PC-3 (cell line): ENCODE data around the gene LIPJ. TPM values are rescaled to one million over a fixed set of nuclear protein-coding genes. Genes with fewer than 3 reads are reported as not detected.

ENCODE experiments used
- ATAC-seq: fragments of 200-7000 bp; cut with Tn5 transposase; 2 replicates; pipeline ENCODE4 v1.9.1; 2020; ENCODE audit warnings: mild to moderate bottlenecking, moderate library complexity
- BruUV-seq: library from RNA; stranded (reverse); fragments of 400-500 nt; replicated peaks from 2 replicates; lab custom pipeline; 2021; lab: Mats Ljungman, UMichigan
- CTCF ChIA-PET: fragments of 300-600 bp; sonication (Branson Sonifier 250); formaldehyde crosslinking; loops from one replicate; lab custom pipeline; 2022; ENCODE audit warnings: antibody characterized with exemption; lab: Charles Lee
- POLR2A ChIA-PET: fragments of 300-600 bp; sonication (Branson Sonifier 250); formaldehyde crosslinking; loops from one replicate; lab custom pipeline; 2022; ENCODE audit warnings: antibody characterized with exemption; ENCODE audit not compliant: unreplicated experiment; lab: Charles Lee
- DNase-seq: peaks from one replicate; pipeline ENCODE4 v3.0.0-alpha.2; 2015
- H2AFZ ChIP-seq: fragments of 300-600 bp; sonication (generic); 2 replicates; pipeline ENCODE4 v1.6.0; 2016; ENCODE audit warnings: antibody characterized with exemption, low read length
- H3F3A ChIP-seq: fragments of 300-600 bp; sonication (generic); one replicate; pipeline ENCODE4 v1.6.0; 2017; ENCODE audit warnings: antibody characterized with exemption, low read length, control low read depth, mild to moderate bottlenecking; ENCODE audit not compliant: unreplicated experiment
- H3K27ac ChIP-seq: fragments of 300-600 bp; sonication (generic); 2 replicates; pipeline ENCODE4 v1.5.1; 2016; ENCODE audit warnings: mild to moderate bottlenecking, low read length
- H3K27me3 ChIP-seq: fragments of 300-600 bp; sonication (generic); 2 replicates; pipeline ENCODE4 v1.6.1; 2016; ENCODE audit warnings: low read length, mixed read lengths
- H3K36me3 ChIP-seq: fragments of 300-600 bp; sonication (generic); 2 replicates; pipeline ENCODE4 v1.6.1; 2016; ENCODE audit warnings: low read depth, mixed run types, low read length, mixed read lengths
- H3K4me1 ChIP-seq: fragments of 300-600 bp; sonication (generic); 2 replicates; pipeline ENCODE4 v1.5.1; 2016; ENCODE audit warnings: low read length; ENCODE audit not compliant: insufficient read depth
- H3K4me2 ChIP-seq: fragments of 300-600 bp; sonication (generic); 2 replicates; pipeline ENCODE4 v1.6.0; 2016; ENCODE audit warnings: low read length
- H3K4me3 ChIP-seq: fragments of 300-600 bp; sonication (generic); 2 replicates; pipeline ENCODE4 v1.5.1; 2016; ENCODE audit warnings: mild to moderate bottlenecking, low read length, mixed read lengths
- H3K79me2 ChIP-seq: fragments of 300-600 bp; sonication (generic); 2 replicates; pipeline ENCODE4 v1.6.1; 2017; ENCODE audit warnings: low read length, mixed read lengths
- H3K9ac ChIP-seq: fragments of 300-600 bp; sonication (generic); 2 replicates; pipeline ENCODE4 v1.6.0; 2016; ENCODE audit warnings: mild to moderate bottlenecking, low read length
- H3K9me2 ChIP-seq: fragments of 300-600 bp; sonication (generic); replicated peaks from 2 replicates; pipeline ENCODE4 v1.6.1; 2016; ENCODE audit warnings: mixed run types, low read length, mixed read lengths
- H3K9me3 ChIP-seq: fragments of 300-600 bp; sonication (generic); 2 replicates; pipeline ENCODE4 v1.6.1; 2016; ENCODE audit warnings: low read length, mixed read lengths
- H4K20me1 ChIP-seq: fragments of 300-600 bp; sonication (generic); 2 replicates; pipeline ENCODE4 v1.6.1; 2016; ENCODE audit warnings: low read length, mixed read lengths
- CTCF ChIP-seq: fragments of 300-600 bp; sonication (generic); conservative IDR thresholded peaks from 2 replicates; pipeline ENCODE4 v1.5.1; 2017; ENCODE audit warnings: antibody characterized with exemption, low read depth, mild to moderate bottlenecking, low read length
- EZH2 ChIP-seq: fragments of 300-600 bp; sonication (generic); IDR thresholded peaks from one replicate; pipeline ENCODE4 v1.6.1; 2017; ENCODE audit warnings: antibody characterized with exemption, mild to moderate bottlenecking, low read length; ENCODE audit not compliant: unreplicated experiment
- EZH2phosphoT487 ChIP-seq: fragments of 300-600 bp; sonication (generic); IDR thresholded peaks from 2 replicates; pipeline ENCODE4 v1.6.1; 2018; ENCODE audit warnings: mild to moderate bottlenecking, antibody characterized with exemption, low read length, borderline replicate concordance
- intact Hi-C: fragments of 100-400 bp; cut with micrococcal nuclease; formaldehyde crosslinking; loops from 2 replicates; pipeline ENCODE4 v1.9.0; 2023
- total RNA-seq: library from RNA; depleted of rRNA; stranded (reverse); fragments of >200 nt; gene quantifications from 2 replicates; pipeline ENCODE4 v1.2.3, GENCODE V29; 2014

The LIPJ gene
- total RNA-seq, 1 experiment from 2014 or later: not detected

- no TSS peak for BruUV-seq
- Histone ChIP-seq H4K20me1 (no peaks in the 10 kb centered on the region), H3K9me3 (no peaks in the 10 kb centered on the region), H2AFZ (no peak overlapping the region), H3K27ac (no peak overlapping the region), H3K36me3 (no peaks in the 10 kb centered on the region), H3K4me2 (no peak overlapping the region), H3K79me2 (no peaks in the 10 kb centered on the region), H3K9ac (no peak overlapping the region), H3K27me3 (no peaks in the 10 kb centered on the region), H3K4me1 (no peaks in the 10 kb centered on the region), H3K4me3 (no peak overlapping the region), H3K9me2 (no peaks in the 10 kb centered on the region), H3F3A (no peaks in the 10 kb centered on the region)
- ATAC-seq (no peak), DNase-seq (no peak)
- ChIA-PET POLR2A (no interaction called here), CTCF (no interaction called here)
- TF ChIP-seq EZH2 (no peak), EZH2phosphoT487 (no peak), CTCF (no peak)
- intact Hi-C loops: no loop called here
Observed at GRCh38 chr10:88583584-88583957, 3.0 kb upstream of the LIPJ start.

- ATAC-seq (no peak), DNase-seq (no peak)
- intact Hi-C loops: no loop called here
- H3K4me2 ChIP-seq: no peak overlapping the region
- H3K4me3 ChIP-seq: no peak overlapping the region
- no TSS peak for BruUV-seq
- no peak for TF ChIP-seq CTCF
- no peak for TF ChIP-seq EZH2
- TF ChIP-seq EZH2phosphoT487: no peak
- H3F3A ChIP-seq: no peaks in the 10 kb centered on the region
- H3K9ac ChIP-seq: no peak overlapping the region
- H3K36me3 ChIP-seq: no peaks in the 10 kb centered on the region
- H3K9me2 ChIP-seq: no peaks in the 10 kb centered on the region
- no peaks in the 10 kb centered on the region for H3K79me2 ChIP-seq
- H2AFZ ChIP-seq: no peak overlapping the region
- no peak overlapping the region for H3K27ac ChIP-seq
- no peaks in the 10 kb centered on the region for H3K4me1 ChIP-seq
- CTCF ChIA-PET: no interaction called here
- H4K20me1 ChIP-seq: no peaks in the 10 kb centered on the region
- H3K27me3 ChIP-seq: no peaks in the 10 kb centered on the region
- no peaks in the 10 kb centered on the region for H3K9me3 ChIP-seq
- POLR2A ChIA-PET: no interaction called here
Observed at GRCh38 chr10:88592381-88592780, 5.8 kb downstream of the LIPJ start.

- no TSS peak for BruUV-seq
- Histone ChIP-seq H3K79me2 (no peaks in the 10 kb centered on the region), H3K4me3 (no peak overlapping the region), H3K27me3 (no peaks in the 10 kb centered on the region), H3K27ac (no peak overlapping the region), H3K36me3 (no peaks in the 10 kb centered on the region), H3K4me1 (no peaks in the 10 kb centered on the region), H4K20me1 (no peaks in the 10 kb centered on the region), H3K9me2 (no peaks in the 10 kb centered on the region), H2AFZ (no peak overlapping the region), H3K9ac (no peak overlapping the region), H3K9me3 (no peaks in the 10 kb centered on the region), H3K4me2 (no peak overlapping the region), H3F3A (no peaks in the 10 kb centered on the region)
- intact Hi-C loops: no loop called here
- TF ChIP-seq EZH2phosphoT487: no peak
- no peak for TF ChIP-seq EZH2
- TF ChIP-seq CTCF: no peak
- ChIA-PET POLR2A (no interaction called here), CTCF (no interaction called here)
- ATAC-seq: no peak
- DNase-seq: no peak
Observed at GRCh38 chr10:88592906-88593305, 6.3 kb downstream of the LIPJ start.
